CD4-positive, alpha-beta memory T cell (primary cell): ENCODE results near the gene H2AZ2. TPM values are rescaled to one million over a fixed set of nuclear protein-coding genes. Genes with fewer than 3 reads are reported as not detected.

Experiments
- CTCF ChIA-PET: fragments of 350-600 bp; sonication (Branson Sonifier 250); formaldehyde crosslinking; loops from one replicate; lab custom pipeline; 2021; ENCODE audit warnings: inconsistent platforms; ENCODE audit not compliant: partially characterized antibody; lab: Charles Lee
- POLR2A ChIA-PET: fragments of 350-600 bp; sonication (Branson Sonifier 250); formaldehyde crosslinking; loops from one replicate; lab custom pipeline; 2021; ENCODE audit not compliant: partially characterized antibody; lab: Charles Lee
- DNase-seq, 5 donors: peaks; one replicate each; pipeline versions ENCODE4 v3.0.0 to v3.0.0-alpha.2; 2020 to 2022; ENCODE audit warnings: mixed read lengths in 1 of 5
- H3K27ac ChIP-seq: one replicate; pipeline ENCODE4 v1.7.0; 2013; ENCODE audit warnings: low read depth, low read length
- H3K27me3 ChIP-seq: 2 replicates; pipeline ENCODE4 v1.7.0; 2013; ENCODE audit warnings: mild to moderate bottlenecking, low read length, moderate library complexity; ENCODE audit not compliant: insufficient read depth
- H3K36me3 ChIP-seq: 2 replicates; pipeline ENCODE4 v1.7.0; 2013; ENCODE audit warnings: mild to moderate bottlenecking, low read length, moderate library complexity; ENCODE audit not compliant: insufficient read depth
- H3K4me1 ChIP-seq: 2 replicates; pipeline ENCODE4 v1.7.0; 2013; ENCODE audit warnings: mild to moderate bottlenecking, low read length, moderate library complexity; ENCODE audit not compliant: insufficient read depth
- H3K4me3 ChIP-seq, 2 donors: one replicate each; pipeline ENCODE4 v1.7.0; 2013; ENCODE audit warnings: low read length in 2 of 2, mild to moderate bottlenecking in 1 of 2
- H3K9me3 ChIP-seq, 2 donors: one replicate each; pipeline ENCODE4 v1.7.0; 2013; ENCODE audit warnings: low read length in 2 of 2, control low read depth in 1 of 2; ENCODE audit not compliant: control insufficient read depth in 1 of 2
- H3K27ac Mint-ChIP-seq, 7 donors: one replicate each; pipeline ENCODE4 v1.8.0; 2020 to 2021; ENCODE audit warnings: mixed read lengths in 7 of 7, mild to moderate bottlenecking in 6 of 7, inconsistent platforms in 3 of 7, moderate library complexity in 3 of 7
- H3K27me3 Mint-ChIP-seq, 2 donors: one replicate each; pipeline ENCODE4 v1.8.0; 2020 to 2021; ENCODE audit warnings: mixed read lengths in 2 of 2
- H3K36me3 Mint-ChIP-seq, 2 donors: one replicate each; pipeline ENCODE4 v1.8.0; 2020 to 2021; ENCODE audit warnings: mixed read lengths in 2 of 2, inconsistent platforms in 1 of 2, mild to moderate bottlenecking in 1 of 2
- H3K4me1 Mint-ChIP-seq, 4 donors: one replicate each; pipeline ENCODE4 v1.8.0; 2020 to 2021; ENCODE audit warnings: mixed read lengths in 4 of 4, mild to moderate bottlenecking in 1 of 4
- H3K4me3 Mint-ChIP-seq, 8 donors: one replicate each; pipeline ENCODE4 v1.8.0; 2020 to 2021; ENCODE audit warnings: mixed read lengths in 8 of 8, mild to moderate bottlenecking in 7 of 8, moderate library complexity in 6 of 8, inconsistent platforms in 3 of 8
- H3K9me3 Mint-ChIP-seq, 8 donors: one replicate each; pipeline ENCODE4 v1.8.0; 2020 to 2021; ENCODE audit warnings: mixed read lengths in 8 of 8, mild to moderate bottlenecking in 5 of 8, inconsistent platforms in 3 of 8, moderate library complexity in 1 of 8
- intact Hi-C: fragments of 100-400 bp; cut with micrococcal nuclease; formaldehyde crosslinking; loops from one replicate; pipeline ENCODE4 v1.15.1; 2023
- polyA plus RNA-seq, 2 donors: library from polyadenylated mRNA; unstranded; fragments of 300-500 nt; fragmentation: Illumina TruSeq; gene quantifications; one replicate each; pipeline ENCODE4 v1.2.3, GENCODE V29; 2021
- total RNA-seq, 2 experiments: library from RNA; stranded (reverse); gene quantifications; one replicate each; pipeline ENCODE4 v1.2.3, GENCODE V29; 2021

Gene H2AZ2
- total and polyA plus RNA-seq, 4 experiments from 2014 or later: 168 to 236 (median 200) TPM

- Mint-ChIP-seq H3K4me3 (no peak overlapping the region), H3K27me3 (no peaks in the 10 kb centered on the region), H3K36me3 (peaks cover 0 to 12% of the 10 kb centered on the region in 2 donors), H3K27ac (peak overlapping the region in 1 of 7 donors; percentile 41), H3K9me3 (peaks cover 3 to 16% (median 12%) of the 10 kb centered on the region in 8 donors), H3K4me1 (no peaks in the 10 kb centered on the region)
- no peak overlapping the region for H3K4me3 ChIP-seq
- peaks cover 5% of the 10 kb centered on the region for H3K4me1 ChIP-seq
- intact Hi-C loops: no loop called here
- no peaks in the 10 kb centered on the region for H3K36me3 ChIP-seq
- H3K27ac ChIP-seq: no peak overlapping the region
- ChIA-PET POLR2A (no interaction called here), CTCF (interaction anchor here (1.0 to 1.3 kb wide), 2 partner anchors 7 to 9 kb away, joined by 3 read pairs; no protein-coding TSS in a partner anchor)
- H3K27me3 ChIP-seq: no peaks in the 10 kb centered on the region
- no peak for DNase-seq
- no peaks in the 10 kb centered on the region for H3K9me3 ChIP-seq
Observed at GRCh38 chr7:44783407-44783806, 64.5 kb downstream of the H2AZ2 start.

GRCh38 chr7:44782460-44782859 lies 65.4 kb downstream of the H2AZ2 start:
- H3K9me3 Mint-ChIP-seq: peaks cover 3 to 16% (median 12%) of the 10 kb centered on the region in 8 donors
- Histone ChIP-seq H3K4me3 (no peak overlapping the region), H3K27me3 (no peaks in the 10 kb centered on the region), H3K27ac (no peak overlapping the region), H3K36me3 (no peaks in the 10 kb centered on the region), H3K4me1 (peaks cover 5% of the 10 kb centered on the region), H3K9me3 (no peaks in the 10 kb centered on the region)
- no peaks in the 10 kb centered on the region for H3K27me3 Mint-ChIP-seq
- no peak overlapping the region for H3K27ac Mint-ChIP-seq
- POLR2A ChIA-PET: no interaction called here
- H3K4me1 Mint-ChIP-seq: no peaks in the 10 kb centered on the region
- peaks cover 0 to 12% of the 10 kb centered on the region in 2 donors for H3K36me3 Mint-ChIP-seq
- intact Hi-C loops: no loop called here
- CTCF ChIA-PET: interaction anchor here (1.3 kb wide), 1 partner anchor 8 kb away, joined by 3 read pairs; no protein-coding TSS in a partner anchor
- no peak for DNase-seq
- H3K4me3 Mint-ChIP-seq: no peak overlapping the region

Other genes with a start within 250 kb of the H2AZ2 start
- 100 to 1,000 TPM; 116 to 126 TPM for gene OGDH, start 241.5 kb downstream of the H2AZ2 start, total RNA-seq
- gene OGDH, start 241.5 kb downstream of the H2AZ2 start, polyA plus RNA-seq: 10 to 100 TPM; 42.2 to 61.6 TPM
- 100 to 1,000 TPM; 169 to 170 TPM for gene ZMIZ2, start 99.2 kb downstream of the H2AZ2 start, total RNA-seq
- 10 to 100 TPM in 1 of 2 donors, 1 to 10 TPM in 1; 1.1 to 12.1 TPM for gene ZMIZ2, start 99.2 kb downstream of the H2AZ2 start, polyA plus RNA-seq
- gene PPIA, start 51.4 kb downstream of the H2AZ2 start, total RNA-seq: 100 to 1,000 TPM; 677 to 707 TPM
- 1,000 to 10,000 TPM; 2,815 to 3,590 TPM for gene PPIA, start 51.4 kb downstream of the H2AZ2 start, polyA plus RNA-seq
- 10 to 100 TPM; 26.6 to 27.4 TPM for gene PURB, start 37.4 kb upstream of the H2AZ2 start, total RNA-seq
- gene PURB, start 37.4 kb upstream of the H2AZ2 start, polyA plus RNA-seq: 1 to 10 TPM; 1.1 to 2.2 TPM
- 10 to 100 TPM; 92.9 to 94.2 TPM for gene MYO1G, start 130.9 kb upstream of the H2AZ2 start, total RNA-seq
- 100 to 1,000 TPM; 143 to 168 TPM for gene MYO1G, start 130.9 kb upstream of the H2AZ2 start, polyA plus RNA-seq
- 100 to 1,000 TPM; 192 to 200 TPM for gene CCM2, start 152.1 kb upstream of the H2AZ2 start, total RNA-seq
- 10 to 100 TPM; 82.1 to 91.9 TPM for gene CCM2, start 152.1 kb upstream of the H2AZ2 start, polyA plus RNA-seq
- not detected for gene NACAD, start 240.9 kb upstream of the H2AZ2 start, total RNA-seq
- gene NACAD, start 240.9 kb upstream of the H2AZ2 start, polyA plus RNA-seq: not detected